Tibial nerve (tissue), 4 donors: Measurements from ENCODE around the gene HSPG2.

ENCODE experiments used
- CTCF ChIP-seq, 5 experiments: fragments of 200-600 bp in 3 of 5; fragments of 450-650 bp in 2 of 5; sonication (generic) in 3 of 5; IDR thresholded peaks; one replicate each; pipeline ENCODE4 v1.5.1; 2016 to 2019; ENCODE audit warnings: antibody characterized with exemption in 5 of 5, mild to moderate bottlenecking in 3 of 5, moderate library complexity in 2 of 5
- EP300 ChIP-seq, 2 donors: sonication (generic); formaldehyde crosslinking; IDR thresholded peaks; one replicate each; pipeline ENCODE4 v1.6.1; 2017; ENCODE audit warnings: antibody characterized with exemption in 2 of 2, mild to moderate bottlenecking in 1 of 2

- TF ChIP-seq CTCF (IDR thresholded peaks at IDR 0.05) = no peak
- no peak for TF ChIP-seq EP300 (IDR thresholded peaks at IDR 0.05)
Measured at GRCh38 chr1:21818656-21819055, 118.5 kb downstream of the HSPG2 start.
